HG02678 (cell line): ENCODE results near the gene MYT1.
"Not testable (repeated sequence)": the region's sequence is repeated elsewhere in the genome, so short reads cannot be mapped to it uniquely, and the experiment has no call there.

Source experiments
- ATAC-seq: cut with Tn5 transposase; IDR thresholded peaks from one replicate; pipeline ENCODE4 v1.9.1; 2021; ENCODE audit warnings: mild to moderate bottlenecking, moderate library complexity; ENCODE audit not compliant: unreplicated experiment

MYT1 gene

GRCh38 chr20:64166721-64167615 is 2.7 kb downstream of the MYT1 start:
- no peak for ATAC-seq

GRCh38 chr20:64167676-64168075 is 3.4 kb downstream of the MYT1 start:
- no peak for ATAC-seq

DNA sequence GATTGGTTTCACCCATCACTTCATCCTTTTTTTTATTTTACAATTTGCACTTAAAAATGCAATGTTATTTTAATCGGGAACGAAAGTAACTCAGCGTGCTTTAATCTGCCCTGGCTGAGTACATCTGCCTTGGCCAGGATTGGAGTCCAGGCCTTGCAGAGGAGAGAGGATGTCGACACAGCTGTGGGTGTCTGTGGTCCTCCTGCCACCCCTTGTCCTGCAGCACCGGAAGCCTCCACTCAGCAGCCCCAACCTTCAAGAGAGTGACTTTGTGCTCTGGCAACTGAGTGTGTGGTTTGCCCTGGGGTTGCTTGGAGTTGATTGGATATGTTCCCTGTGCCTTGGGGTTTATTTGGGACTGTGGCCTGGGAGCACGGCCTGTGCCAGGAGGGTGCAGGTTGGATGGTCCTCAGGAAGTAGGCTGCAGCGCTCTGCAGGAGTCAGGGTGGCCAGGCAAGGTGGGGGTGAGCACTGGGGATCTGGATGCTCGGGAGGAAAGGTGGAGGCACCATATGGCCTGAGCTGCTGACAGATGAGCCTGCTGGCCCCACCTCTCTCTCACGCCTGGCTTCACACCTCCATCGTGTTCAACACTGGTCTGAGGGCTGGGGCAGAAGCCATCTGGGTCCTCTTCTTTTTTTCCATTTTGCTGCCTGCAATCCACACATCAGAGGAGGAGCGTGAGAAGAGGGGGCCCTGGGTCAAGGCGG is 4.3 kb downstream of the MYT1 start:
- ATAC-seq, result no peak

- no peak for ATAC-seq
Observed at GRCh38 chr20:64169091-64169560, 4.9 kb downstream of the MYT1 start.

DNA sequence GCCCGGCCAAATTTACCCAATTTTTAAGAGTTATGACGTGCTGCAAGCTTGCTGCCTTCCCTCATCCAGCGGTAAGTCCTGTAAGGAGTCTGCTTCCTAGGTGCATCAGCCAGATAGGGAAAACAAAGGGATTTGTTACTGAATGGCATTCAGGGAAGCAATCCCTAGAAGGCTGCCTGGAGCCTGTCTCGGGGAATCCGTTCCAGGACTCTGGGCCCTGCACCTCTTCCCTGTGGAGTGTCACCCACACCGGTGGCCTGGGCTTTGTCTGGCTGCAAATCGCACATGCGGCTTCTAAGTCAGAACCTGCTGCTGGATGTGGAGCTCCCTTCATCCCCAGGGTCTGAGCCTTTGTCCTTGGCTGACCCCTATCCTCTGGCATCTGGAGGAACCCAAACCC is 7.0 kb downstream of the MYT1 start:
- ATAC-seq, result no peak

DNA sequence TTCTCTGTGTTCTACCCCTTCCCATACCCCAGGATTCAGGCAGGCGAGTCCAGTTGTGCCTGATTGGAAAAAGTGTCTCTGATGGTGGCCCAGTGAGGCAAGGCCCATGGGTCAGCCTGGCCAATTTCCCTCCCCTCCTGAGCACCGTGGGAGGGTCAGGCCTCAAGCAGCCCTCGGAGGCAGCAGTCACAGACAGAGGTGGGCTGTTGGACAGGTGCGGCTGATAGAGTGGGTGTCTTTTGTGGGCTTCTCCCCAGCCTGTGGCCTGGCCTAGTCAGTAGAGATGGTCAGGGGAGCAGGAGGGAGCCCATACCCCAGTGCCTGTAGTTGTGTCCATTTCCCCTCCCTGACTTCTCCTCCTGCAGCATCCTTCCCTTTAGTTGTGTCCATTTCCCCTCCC is 8.9 kb downstream of the MYT1 start:
- no peak for ATAC-seq

DNA sequence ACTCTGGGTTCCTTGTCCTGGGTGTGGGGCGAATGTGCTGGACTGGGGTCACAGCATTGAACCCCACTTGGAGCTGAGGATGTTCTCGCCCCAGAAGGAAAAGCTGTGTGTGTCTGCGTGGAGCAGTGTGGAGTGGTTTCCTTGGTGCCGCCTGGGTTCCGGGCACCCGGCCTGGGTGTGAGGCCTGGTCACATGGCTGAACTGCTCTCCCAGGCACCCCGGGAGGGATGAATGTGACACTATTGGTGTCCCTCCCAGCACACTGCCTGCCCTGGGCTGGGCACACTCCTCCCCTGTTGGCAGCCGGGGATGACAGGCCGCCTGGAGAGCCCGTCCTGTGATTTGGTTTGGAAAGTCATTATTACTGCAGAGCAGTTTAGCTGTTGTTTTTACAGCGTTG is 12.3 kb downstream of the MYT1 start:
- ATAC-seq, result no peak

- no peak for ATAC-seq
Observed at GRCh38 chr20:64176971-64177370, 12.7 kb downstream of the MYT1 start.

- ATAC-seq, result no peak
Observed at GRCh38 chr20:64177384-64177783, 13.1 kb downstream of the MYT1 start.

DNA sequence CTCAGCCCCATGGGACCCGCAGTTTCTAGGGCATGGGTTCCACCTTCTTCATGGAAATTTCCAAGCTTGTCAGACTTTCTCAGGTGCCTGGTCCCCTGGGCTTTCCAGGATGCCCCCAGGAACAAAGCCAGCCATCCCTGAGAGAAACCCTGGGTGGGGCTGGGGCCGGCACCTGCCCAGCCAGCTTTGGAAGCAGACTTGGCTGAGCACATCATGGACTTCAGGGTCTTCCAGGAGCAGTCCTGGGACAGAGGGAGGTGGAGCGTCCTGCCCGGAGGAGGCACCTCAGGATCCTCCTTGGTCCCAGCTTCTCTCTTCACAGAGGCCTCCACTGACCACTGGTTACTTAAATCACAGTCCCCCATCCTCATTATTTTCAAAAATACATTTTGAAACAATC is 13.5 kb downstream of the MYT1 start:
- ATAC-seq, result no peak

DNA sequence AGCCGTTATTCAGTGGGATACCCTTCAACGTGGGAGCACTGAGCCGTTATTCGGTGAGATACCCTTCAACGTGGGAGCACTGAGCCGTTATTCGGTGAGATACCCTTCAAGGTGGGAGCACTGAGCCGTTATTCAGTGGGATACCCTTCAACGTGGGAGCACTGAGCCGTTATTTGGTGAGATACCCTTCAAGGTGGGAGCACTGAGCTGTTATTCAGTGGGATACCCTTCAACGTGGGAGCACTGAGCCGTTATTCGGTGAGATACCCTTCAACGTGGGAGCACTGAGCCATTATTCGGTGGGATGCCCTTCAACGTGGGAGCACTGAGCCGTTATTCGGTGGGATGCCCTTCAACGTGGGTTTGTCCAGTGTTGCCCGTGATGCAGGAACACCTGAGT is 14.7 kb downstream of the MYT1 start:
- not testable (repeated sequence) for ATAC-seq

- no peak for ATAC-seq
Observed at GRCh38 chr20:64179805-64180204, 15.6 kb downstream of the MYT1 start.

DNA sequence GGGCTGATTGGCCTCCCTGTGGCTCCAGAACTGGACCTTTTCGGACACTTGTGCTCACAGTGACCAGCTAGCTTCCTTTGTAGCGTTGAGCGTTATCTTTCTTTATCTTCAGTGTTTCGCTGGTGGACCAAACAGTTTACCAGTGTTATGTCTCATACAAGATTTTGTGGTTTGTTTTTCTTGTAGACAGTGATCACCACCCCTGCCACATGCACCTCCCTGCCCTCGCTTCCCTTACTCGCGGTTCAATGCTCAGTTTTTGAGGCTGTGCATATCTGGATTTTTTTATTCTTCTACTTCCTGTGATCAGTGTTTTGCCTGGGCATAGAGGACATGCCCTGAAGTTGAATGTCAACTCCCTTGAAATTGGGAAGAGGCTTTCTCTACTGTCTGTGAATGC is 16.4 kb downstream of the MYT1 start:
- no peak for ATAC-seq

DNA sequence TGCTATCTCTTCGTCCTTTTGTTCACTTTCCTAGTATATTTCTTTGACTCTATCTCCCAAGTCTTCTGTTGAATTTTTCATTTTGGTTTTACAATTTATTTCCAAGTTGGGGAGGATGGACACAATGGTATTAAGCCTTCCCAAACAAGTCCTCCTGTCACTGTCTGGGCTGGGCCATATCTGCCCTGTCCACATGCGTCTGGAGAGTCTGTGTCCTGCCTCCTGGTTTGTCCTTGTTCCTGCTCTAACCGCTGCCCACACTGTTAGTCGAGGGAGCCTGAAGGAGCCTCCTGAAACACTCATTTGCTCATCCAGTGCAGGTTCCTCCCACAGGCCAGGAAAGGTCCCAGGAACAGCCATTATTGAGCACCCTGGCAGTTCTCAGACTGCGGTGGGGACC is 17.1 kb downstream of the MYT1 start:
- ATAC-seq, result no peak

- ATAC-seq, result no peak
Observed at GRCh38 chr20:64182146-64182865, 18.1 kb downstream of the MYT1 start.

GRCh38 chr20:64183313-64183712 is 19.1 kb downstream of the MYT1 start:
- no peak for ATAC-seq

DNA sequence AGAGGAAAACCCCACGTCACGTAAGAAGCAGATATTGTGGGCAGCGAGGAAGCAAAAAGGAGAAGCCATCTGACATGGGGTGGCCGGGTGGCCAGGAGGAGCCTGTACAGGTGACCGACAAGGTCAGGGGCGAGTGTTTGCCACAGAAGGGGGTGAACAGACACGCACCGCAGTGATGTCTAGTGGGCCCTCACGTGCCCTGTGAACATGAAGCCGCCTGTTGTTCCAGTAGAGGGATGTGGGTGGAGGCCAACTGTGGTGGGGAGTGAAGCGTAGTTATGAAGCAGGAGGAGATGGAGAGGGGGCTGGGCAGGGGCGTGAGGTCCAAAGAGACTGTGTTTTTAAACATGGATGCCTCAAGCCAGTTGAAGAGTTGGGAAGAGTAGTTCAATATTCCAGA is 20.5 kb downstream of the MYT1 start:
- ATAC-seq, result no peak

DNA sequence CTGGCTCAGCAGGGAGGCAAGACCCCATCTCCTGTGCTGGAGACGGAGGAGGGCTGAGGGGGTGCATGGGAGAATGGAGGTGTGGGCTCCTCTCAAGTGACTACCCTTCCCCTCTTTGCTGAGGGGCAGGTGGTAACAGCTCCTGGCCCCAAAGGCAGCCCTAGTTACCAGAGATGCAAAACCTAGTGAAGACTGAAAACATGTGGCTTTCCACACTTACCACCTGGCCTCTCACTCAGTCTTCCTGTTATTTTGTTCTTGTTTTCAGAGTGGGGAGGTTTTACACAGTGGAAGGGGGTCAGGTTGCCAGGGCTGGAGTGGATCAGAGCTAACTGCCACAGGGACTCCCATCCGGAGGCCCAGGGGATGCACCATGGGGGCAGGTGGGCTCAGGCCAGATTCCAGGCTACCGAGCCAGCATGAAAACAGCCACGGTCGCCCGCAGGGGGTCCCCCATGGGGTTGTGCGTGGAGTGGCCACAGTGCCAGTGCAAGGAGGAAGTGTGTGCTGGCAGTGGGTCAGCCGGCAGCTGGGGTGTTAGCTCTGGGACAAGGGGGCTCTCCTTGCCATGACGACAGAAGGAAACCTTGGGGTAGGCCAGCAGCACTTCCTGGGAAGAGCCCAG is 21.1 kb downstream of the MYT1 start:
- no peak for ATAC-seq

DNA sequence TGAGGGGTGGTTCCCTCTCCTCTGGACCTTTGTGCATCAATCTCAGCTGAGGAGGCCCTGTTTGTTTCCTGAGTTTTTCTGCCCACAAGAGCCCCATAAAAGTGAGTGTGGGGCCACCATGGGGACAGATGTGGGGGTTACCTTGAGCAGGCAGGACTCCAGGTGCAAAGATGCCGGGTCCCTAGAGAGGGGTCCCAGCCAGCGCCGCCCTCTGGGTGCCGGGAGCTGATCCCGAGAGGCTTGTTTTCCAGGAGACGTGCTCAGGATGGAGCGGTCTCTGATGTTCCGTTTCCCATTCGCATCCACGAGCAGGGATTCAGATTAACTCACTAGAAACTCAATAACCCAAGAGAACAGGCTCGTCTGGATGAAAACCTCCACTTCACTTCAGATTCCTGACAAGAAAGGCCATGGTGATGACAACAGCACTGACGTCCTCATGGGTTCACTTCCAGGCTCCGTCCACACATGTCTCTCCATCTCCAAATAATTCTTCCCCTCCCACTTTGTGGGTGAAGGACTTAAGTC is 21.9 kb downstream of the MYT1 start:
- no peak for ATAC-seq

GRCh38 chr20:64187213-64187612 is 23.0 kb downstream of the MYT1 start:
- not testable (repeated sequence) for ATAC-seq

DNA sequence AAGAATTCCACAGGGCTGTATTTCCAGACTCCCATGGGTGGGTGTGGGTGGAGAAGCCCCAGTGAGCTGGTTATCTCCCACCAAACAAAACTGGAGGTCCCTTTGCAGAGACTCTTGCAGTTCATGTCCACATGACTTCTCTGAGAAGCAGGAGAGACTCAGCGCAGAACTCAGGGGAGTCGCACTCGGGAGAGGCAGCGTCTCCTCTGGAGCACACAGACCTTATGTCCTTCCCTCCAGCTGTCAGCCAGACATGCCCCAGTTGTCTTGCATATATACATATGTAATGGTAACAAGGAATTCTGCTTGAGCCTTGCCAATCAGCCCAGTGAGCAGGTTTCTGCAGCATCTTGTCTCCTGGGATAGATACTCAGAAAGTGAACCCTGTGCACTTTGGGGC is 23.8 kb downstream of the MYT1 start:
- ATAC-seq, result no peak
